ENCODE measurements around the gene MYOCD.
"Not testable (repeated sequence)": the region's sequence is repeated elsewhere in the genome, so short reads cannot be mapped to it uniquely, and the experiment has no call there.

The MYOCD gene

GRCh38 chr17:12665263-12666210, at the start of gene MYOCD:
Gene MYOCD, plus strand, starts transcription at chr17:12665890. Its CDS starts 299 bp downstream, at chr17:12666189.
- DNase-seq, result no peak

DNA sequence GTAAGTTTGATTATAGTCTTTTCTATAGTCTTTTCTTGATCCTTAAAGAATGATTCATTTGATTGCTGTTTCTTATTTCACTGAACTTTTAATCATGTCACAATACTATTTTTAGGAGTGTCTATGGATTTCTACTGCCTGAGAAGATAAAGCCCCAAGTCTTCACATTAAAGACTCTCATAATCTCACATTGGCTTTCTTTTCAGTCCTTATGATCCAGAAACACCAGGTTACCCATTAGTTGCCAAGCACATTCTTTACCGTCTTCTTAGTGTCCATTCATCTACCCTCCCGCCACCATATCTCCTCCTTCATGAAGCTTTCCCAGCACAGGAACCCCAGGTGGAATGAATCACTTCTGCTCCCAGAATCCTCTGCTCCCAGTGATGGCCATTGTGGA, 49.5 kb upstream of the MYOCD start:
- DNase-seq, result no peak

DNA sequence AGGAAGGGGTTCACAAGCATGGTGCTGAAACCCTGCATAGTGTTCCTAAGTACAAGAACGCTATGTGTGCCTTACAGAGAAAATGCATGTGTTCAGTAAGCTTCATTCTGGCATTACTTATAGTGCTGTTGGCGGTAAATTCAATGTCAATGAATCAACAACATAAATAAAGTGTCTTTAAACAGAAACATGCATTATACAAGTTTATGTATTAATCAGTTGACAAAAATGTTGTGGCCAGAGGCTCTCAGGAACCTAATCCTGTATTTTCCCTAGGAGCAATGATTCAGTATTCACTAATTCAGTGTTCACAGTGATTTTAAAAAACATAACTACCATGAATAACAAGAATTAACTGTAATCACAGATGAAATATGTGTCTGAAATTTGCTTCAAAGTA, 47.1 kb upstream of the MYOCD start:
- DNase-seq, result no peak

DNA sequence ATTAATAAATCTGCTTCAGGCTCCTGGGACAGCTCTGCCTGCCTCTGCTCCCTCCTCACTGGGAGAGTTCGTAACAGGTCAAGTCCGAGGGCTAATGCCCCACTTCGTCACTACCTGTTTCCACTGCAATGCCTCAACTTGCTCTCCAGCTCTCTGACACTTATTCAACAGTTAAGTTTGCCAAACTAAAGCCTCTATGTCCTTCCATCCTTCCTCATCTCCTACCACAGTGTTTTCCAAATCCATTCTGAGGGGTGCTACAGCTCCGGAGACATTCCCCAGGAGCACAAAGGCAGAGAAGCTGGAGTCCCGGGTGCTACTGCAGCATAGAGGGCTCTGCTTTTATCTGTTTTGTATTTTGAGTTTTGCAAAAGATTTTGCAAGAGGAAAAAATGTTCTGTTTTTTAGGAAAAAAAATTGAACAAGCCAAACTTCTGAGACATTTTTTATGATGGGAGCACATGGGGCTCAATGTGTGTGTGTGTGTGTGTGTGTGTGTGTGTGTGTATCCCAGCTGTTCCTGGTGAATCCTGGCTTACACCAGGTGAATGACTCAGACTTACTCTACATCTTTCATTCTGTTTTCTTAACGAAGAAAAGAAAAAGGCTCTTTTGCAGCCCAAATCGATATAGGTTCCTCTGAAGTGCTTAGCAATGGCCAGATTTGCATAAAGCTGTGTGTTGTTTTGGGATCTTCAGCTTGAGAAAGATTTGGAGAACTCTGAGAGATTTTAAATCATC, 46.1 kb upstream of the MYOCD start:
- DNase-seq, result no peak

DNA sequence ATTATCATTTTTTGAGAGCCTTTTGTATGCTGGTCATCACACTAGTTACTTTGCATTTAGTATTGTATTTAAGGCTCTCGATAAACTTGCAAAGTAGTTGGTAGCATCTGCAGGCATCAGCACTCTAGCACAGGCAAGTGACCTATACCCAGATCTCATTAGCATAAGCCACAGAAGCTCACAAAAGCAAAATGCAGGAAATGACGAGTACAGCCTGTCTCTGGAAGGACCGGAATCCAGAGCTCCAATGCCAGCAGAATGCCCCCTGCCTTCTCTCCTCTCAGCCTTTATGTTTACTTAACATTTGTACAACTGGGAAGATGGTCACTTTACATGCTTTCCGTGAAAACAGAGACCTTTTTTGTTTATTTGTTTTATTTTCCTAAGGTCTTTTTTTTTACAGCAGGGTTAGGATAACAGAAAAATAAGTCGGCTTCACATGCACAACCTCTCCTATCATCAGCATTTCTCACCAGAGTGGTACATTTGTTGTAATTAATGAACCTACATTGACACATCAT, 45.4 kb upstream of the MYOCD start:
- DNase-seq, result no peak

GRCh38 chr17:12622726-12623125, 43.0 kb upstream of the MYOCD start:
- no peak for DNase-seq

DNA sequence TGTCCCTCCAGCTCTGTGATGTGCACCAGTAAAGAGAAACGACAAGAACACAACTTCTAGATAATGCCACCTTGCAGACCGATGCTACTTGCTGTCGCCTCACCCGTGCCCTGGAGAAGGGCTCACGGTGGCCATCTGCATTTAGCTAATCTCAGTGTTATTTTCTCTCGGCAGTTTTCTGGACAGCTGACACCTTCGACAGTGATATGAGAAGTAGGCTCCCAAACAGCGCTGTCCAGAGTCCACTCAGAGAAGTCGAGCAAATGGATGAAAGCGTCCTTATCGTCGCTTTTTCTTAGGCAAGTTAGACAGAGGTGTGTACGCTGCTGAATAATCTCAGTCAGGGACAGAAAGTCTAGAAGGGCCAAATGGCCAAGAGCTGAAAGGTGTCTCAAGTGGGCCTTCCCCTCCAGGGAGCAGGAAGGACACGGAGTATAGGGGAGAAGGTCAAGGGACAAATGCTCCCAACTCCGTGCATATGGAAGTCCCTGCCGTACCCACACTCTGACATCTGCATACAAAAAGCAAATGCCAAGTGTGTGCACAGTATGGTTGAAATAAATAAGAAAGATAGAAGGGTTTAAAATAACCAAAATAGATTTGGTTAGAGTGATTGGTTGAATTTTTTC, 42.4 kb upstream of the MYOCD start:
- DNase-seq, result no peak

GRCh38 chr17:12624211-12624610, 41.5 kb upstream of the MYOCD start:
- DNase-seq, result no peak

DNA sequence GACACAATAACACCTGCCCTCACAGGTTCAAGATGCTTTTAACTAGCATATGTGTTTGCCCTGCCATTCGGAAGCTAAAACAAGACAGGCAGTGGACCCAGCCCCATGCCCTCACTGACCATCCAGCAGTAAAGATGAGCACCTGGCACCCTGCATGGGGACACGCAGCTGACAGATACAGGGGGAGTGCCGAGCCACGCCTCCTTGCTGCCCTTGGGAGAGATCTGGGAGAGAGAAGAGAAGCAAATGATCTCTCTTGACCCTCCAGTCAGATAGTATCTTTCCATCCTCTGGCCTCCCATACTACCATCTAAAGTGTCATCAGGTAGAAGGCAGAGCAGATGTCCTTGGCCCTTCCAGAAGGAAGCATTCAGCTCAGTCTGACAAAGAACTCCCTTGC, 40.6 kb upstream of the MYOCD start:
- DNase-seq, result no peak

- DNase-seq, result no peak
Measured at GRCh38 chr17:12627177-12627629, 38.5 kb upstream of the MYOCD start.

- no peak for DNase-seq
Measured at GRCh38 chr17:12627781-12628451, 37.8 kb upstream of the MYOCD start.

DNA sequence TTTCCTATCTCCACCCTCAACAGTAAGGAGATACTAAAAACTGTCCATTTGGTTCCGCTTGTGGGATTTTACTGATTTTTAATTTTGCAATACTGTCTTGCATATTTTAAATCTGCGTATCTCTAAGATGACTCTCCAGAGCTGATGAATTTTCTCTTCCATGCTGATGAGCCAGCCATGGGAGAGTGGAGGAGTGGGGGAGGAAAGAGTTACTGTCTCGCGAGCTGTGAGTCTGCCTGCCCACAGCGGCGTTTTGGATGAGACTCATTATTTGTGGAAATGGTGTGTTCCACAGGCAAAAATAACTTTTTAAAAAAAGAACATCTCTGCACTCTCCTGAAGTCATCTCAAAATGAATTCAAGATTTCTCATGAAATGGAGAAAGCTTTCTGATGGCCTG, 34.6 kb upstream of the MYOCD start:
- no peak for DNase-seq

DNA sequence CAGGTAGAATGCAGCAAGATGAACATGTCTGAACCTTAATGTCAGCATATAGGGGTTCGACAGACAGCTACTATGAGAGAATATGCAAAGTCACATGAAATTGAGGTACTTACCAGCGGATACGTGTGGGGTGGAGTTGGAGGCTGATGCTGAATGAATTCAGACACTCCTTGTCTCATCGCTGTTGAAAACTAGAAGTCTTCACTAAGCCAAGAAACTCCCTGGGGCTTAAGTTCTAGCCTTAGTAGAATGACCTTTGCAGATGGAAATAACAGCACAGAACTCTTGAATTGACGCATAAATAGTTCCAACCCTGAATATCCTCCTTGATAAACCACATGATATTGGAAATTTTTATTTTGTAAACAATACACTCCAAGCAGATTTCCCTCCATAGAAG, 32.9 kb upstream of the MYOCD start:
- no peak for DNase-seq

DNA sequence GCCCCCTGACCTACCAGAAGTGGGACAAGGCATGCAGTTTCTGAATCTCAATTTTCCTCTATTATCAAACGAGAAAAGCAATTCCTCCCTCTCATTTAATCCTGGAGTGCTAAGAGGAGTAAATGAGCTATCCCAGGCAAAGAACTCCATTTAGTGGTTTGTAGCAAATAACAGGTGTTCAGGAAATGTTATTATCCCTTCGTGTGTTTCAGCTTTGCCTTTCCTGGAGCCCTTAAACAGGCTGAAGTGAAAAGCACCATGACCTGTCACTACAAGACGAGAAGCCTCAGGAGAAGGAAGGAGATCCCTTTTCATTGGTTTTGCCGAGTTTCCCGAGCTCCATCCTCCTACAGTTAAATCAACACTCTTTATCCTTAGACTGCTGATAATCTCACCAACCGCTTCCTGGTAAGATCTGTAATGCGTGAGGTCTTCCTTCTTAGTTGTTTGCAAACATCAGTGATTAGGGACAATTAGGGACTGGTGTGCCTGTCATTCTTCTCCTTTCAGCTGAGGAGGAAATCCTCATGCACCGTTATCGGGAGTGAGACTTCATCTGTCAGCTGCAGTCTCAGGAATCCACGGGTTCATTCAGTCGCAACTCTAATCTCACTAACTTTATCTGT, 30.8 kb upstream of the MYOCD start:
- DNase-seq, result no peak

DNA sequence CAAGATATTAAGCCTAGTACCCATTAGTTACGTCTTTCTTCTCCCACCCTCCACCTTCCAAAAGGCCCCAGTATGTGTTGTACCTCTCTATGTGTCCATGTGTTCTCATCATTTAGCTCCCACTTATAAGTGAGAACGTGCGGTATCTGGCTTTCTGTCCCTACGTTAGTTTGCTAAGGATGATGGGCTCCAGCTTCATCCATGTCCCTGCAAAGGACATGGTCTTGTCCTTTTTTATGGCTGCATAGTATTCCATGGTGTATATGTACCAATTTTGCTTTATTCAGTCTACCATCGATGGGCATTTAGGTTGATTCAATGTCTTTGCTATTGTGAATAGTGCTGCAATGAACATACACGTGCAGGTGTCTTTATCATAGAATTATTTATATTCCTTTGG, 29.7 kb upstream of the MYOCD start:
- DNase-seq, result not testable (repeated sequence)

DNA sequence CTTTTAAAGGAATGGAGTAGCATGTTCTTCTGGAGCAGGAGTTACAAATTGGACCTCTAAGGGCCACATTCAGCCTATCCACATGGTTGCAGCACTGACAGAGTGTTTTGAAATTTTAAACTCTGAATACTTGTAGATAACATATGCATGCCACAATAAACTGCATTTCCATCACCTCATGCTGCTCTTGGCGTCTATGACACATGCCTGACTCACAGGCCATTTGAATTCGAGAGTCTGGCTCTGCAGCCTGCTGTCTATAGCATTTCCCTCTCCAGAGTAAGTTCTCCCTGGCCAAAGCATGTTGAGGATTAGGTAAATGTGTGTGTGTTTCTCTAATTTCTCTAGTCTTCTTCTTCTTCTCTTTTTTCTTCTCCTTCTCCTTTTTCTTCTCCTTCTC, 28.7 kb upstream of the MYOCD start:
- DNase-seq, result no peak

DNA sequence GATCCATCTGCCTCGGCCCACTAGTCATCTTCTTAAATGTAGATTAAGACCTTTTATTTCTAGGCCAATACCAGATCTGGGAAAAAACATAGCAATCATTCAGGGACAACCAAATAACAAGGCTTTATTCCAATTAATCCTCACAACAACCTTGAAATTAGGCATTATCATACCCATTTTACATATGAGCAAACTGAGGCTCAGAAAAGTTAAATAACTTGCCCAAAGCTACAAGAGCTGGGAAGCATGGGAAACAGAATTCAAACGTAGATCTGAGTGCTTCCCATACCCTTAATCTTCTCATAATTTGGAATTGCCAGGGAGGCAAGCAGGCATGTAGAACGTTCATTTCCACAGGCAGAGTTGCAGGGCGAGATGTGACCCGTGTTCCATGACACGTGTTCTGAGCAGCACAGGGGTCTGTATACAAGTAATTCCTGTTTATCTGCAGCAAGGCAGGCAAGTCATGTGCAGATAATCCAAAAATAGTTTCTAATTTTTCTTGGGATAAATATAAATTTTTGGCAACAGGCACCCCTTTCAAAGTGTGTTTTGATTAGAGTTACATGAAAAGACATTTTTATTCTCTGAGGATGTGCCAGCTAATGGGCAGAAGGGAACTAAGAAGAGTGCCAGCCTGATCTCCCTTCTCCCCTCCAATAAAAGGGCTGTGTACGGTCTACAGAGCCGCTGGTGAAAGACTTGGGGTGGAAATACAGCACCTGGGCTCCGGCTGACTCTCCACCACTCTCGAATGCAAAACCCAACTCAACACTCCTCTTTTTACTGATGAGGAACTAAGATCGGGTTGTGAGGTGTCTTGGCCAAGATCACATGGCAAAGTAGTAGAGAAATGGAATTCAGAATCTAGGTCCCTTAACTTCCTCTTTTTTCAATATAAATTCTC, 27.7 kb upstream of the MYOCD start:
- DNase-seq, result no peak

- no peak for DNase-seq
Measured at GRCh38 chr17:12640364-12640763, 25.3 kb upstream of the MYOCD start.

DNA sequence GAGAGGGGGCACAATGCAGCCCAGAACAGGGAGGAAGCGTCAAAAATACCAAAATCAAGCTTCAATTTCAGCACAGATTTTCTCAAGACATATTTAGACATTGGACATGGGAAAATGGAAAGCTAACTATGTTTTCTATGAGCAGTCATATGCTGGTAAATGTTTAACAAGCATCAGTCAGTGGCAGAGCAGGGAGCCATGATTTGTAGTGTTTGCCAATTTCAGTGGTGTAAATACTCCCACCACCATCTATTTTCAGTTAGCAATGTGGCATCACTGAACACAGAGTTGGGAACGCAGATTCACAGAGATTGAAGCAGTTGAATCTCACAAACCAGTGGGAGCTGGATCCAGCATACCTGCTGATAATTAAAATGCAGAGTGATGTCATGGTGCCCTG, 24.6 kb upstream of the MYOCD start:
- DNase-seq, result no peak

DNA sequence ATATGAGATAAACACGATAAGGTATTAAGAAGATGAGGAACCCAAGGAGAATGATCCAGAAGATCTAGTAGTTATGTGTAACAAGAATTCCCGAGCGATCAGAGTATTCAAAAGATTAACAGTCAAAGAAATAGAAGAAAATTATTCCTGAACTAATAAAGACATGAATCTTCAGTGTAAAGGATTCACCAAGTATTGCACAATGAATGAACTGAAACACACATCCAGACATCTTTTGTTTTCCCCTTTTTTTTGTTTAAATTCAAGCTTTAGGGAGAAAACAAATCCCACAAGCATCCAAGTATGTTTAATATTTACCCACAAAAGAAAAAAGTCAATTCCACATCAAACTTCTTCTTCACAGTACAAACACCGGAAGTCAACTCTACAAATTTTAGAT, 23.7 kb upstream of the MYOCD start:
- DNase-seq, result no peak

DNA sequence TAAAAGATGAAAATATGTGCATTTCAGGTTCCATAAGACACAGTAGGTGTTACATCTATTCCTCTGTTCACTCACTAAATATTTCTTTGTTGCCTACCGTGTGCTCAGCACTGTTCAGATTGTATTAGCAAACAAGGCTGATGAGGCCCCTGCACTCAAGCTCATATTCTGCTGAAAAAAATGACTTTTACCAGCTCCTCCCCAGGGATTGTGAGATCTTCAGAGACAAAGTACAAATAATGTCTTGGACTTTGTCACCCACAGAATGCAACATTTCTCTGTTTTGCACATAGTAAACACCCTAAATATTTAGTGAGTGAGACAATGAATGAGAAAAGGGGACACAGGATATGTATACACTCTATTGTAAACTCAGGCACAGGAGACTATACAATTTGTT, 21.9 kb upstream of the MYOCD start:
- DNase-seq, result no peak

Measured in NCI-H510A treated with DMSO at 0.1 percent for 48 hours (cell line).